ENCODE measurements around the gene SHROOM3.
"Not testable (repeated sequence)": the region's sequence is repeated elsewhere in the genome, so short reads cannot be mapped to it uniquely, and the experiment has no call there.

SHROOM3 gene

DNA sequence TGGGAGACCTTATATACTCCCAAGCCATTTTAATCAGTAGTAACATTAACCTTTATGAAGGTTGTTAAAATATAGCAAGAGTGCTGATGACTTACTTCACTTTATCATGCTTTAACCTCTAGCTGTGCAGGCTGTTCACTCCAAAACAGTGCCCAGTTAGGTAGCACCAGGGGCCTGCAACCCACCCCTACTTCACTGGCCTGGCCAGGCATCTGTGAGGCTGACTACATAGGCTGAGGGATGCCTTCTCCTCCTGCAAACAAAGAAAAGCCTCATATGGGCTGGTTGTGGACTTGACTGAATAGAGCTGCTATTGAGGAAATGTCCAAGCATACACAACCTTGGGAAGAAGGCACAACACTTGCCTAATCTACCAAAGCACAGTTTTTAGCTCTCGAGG lies 172.8 kb downstream of the SHROOM3 start:
- Histone ChIP-seq H4K20me1 (ENCODE audit: low read depth, low read length) (no peaks in the 10 kb centered on the region), H3F3A (ENCODE audit: insufficient read depth) (no peaks in the 10 kb centered on the region), H3K9me2 (replicated peaks; ENCODE audit: insufficient read depth, low read length) (no peaks in the 10 kb centered on the region), H3K36me3 (ENCODE audit: low read length) (no peaks in the 10 kb centered on the region), H3K9ac (ENCODE audit: low read length) (no peak overlapping the region), H3K79me2 (ENCODE audit: insufficient read depth, low read length) (no peaks in the 10 kb centered on the region), H3K9me3 (ENCODE audit: insufficient read depth, low read length) (no peaks in the 10 kb centered on the region), H2AFZ (ENCODE audit: low read depth, low read length, severe bottlenecking) (no peak overlapping the region), H3K4me3 (ENCODE audit: insufficient read depth, low read length, poor library complexity, severe bottlenecking) (no peak overlapping the region), H3K27ac (ENCODE audit: low read depth, low read length) (no peak overlapping the region), H3K4me2 (ENCODE audit: low read depth, low read length, poor library complexity, severe bottlenecking) (no peak overlapping the region), H3K27me3 (ENCODE audit: low read length) (no peaks in the 10 kb centered on the region)
- no peak for TF ChIP-seq CTCF (IDR thresholded peaks at IDR 0.05; ENCODE audit: insufficient read depth, low read length, poor library complexity, severe bottlenecking)
- no peak for TF ChIP-seq EZH2phosphoT487 (conservative IDR thresholded peaks at IDR 0.05; ENCODE audit: low read length)

DNA sequence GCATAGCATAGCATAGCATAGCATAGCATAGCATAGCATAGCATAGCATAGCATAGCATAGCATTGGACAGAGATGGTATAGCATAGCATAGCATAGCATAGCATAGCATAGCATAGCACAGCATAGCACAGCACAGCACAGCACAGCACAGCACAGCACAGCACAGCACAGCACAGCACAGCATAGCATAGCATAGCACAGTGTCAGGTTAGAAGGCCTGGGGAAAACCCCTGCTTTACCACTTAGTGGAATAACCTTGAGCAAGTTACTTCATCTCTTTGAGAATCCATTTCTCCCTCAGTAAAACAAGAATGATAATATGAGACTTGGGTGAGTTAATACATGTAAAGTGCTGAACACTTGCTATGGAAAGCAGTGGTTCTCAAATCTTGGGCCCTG lies 173.5 kb downstream of the SHROOM3 start:
- H3K4me3 ChIP-seq (ENCODE audit: insufficient read depth, low read length, poor library complexity, severe bottlenecking); H3K36me3 ChIP-seq (ENCODE audit: low read length); H3K4me2 ChIP-seq (ENCODE audit: low read depth, low read length, poor library complexity, severe bottlenecking); H3F3A ChIP-seq (ENCODE audit: insufficient read depth); H3K27me3 ChIP-seq (ENCODE audit: low read length); H3K9me2 ChIP-seq (replicated peaks; ENCODE audit: insufficient read depth, low read length); H3K79me2 ChIP-seq (ENCODE audit: insufficient read depth, low read length); H3K9ac ChIP-seq (ENCODE audit: low read length); H3K27ac ChIP-seq (ENCODE audit: low read depth, low read length); H4K20me1 ChIP-seq (ENCODE audit: low read depth, low read length); H2AFZ ChIP-seq (ENCODE audit: low read depth, low read length, severe bottlenecking); H3K9me3 ChIP-seq (ENCODE audit: insufficient read depth, low read length): not testable (repeated sequence)

GRCh38 chr4:76610751-76611547 lies 175.9 kb downstream of the SHROOM3 start:
- no peak overlapping the region for H3K9ac ChIP-seq (ENCODE audit: low read length)
- no peaks in the 10 kb centered on the region for H3K9me3 ChIP-seq (ENCODE audit: insufficient read depth, low read length)
- no peaks in the 10 kb centered on the region for H3K79me2 ChIP-seq (ENCODE audit: insufficient read depth, low read length)
- H2AFZ ChIP-seq (ENCODE audit: low read depth, low read length, severe bottlenecking): no peak overlapping the region
- H3K36me3 ChIP-seq (ENCODE audit: low read length): no peaks in the 10 kb centered on the region
- TF ChIP-seq EZH2phosphoT487 (conservative IDR thresholded peaks at IDR 0.05; ENCODE audit: low read length): no peak
- TF ChIP-seq CTCF (IDR thresholded peaks at IDR 0.05; ENCODE audit: insufficient read depth, low read length, poor library complexity, severe bottlenecking): no peak
- no peak overlapping the region for H3K4me3 ChIP-seq (ENCODE audit: insufficient read depth, low read length, poor library complexity, severe bottlenecking)
- no peaks in the 10 kb centered on the region for H3K27me3 ChIP-seq (ENCODE audit: low read length)
- no peak overlapping the region for H3K4me2 ChIP-seq (ENCODE audit: low read depth, low read length, poor library complexity, severe bottlenecking)
- no peaks in the 10 kb centered on the region for H4K20me1 ChIP-seq (ENCODE audit: low read depth, low read length)
- no peak overlapping the region for H3K27ac ChIP-seq (ENCODE audit: low read depth, low read length)
- H3F3A ChIP-seq (ENCODE audit: insufficient read depth): no peaks in the 10 kb centered on the region
- H3K9me2 ChIP-seq (replicated peaks; ENCODE audit: insufficient read depth, low read length): no peaks in the 10 kb centered on the region

- Histone ChIP-seq H3K4me3 (ENCODE audit: insufficient read depth, low read length, poor library complexity, severe bottlenecking) (no peak overlapping the region), H3K9ac (ENCODE audit: low read length) (no peak overlapping the region), H3K9me2 (replicated peaks; ENCODE audit: insufficient read depth, low read length) (no peaks in the 10 kb centered on the region), H3K9me3 (ENCODE audit: insufficient read depth, low read length) (no peaks in the 10 kb centered on the region), H4K20me1 (ENCODE audit: low read depth, low read length) (no peaks in the 10 kb centered on the region), H3K4me2 (ENCODE audit: low read depth, low read length, poor library complexity, severe bottlenecking) (no peak overlapping the region), H3K27ac (ENCODE audit: low read depth, low read length) (no peak overlapping the region), H3F3A (ENCODE audit: insufficient read depth) (no peaks in the 10 kb centered on the region), H3K79me2 (ENCODE audit: insufficient read depth, low read length) (no peaks in the 10 kb centered on the region), H2AFZ (ENCODE audit: low read depth, low read length, severe bottlenecking) (no peak overlapping the region), H3K27me3 (ENCODE audit: low read length) (no peaks in the 10 kb centered on the region), H3K36me3 (ENCODE audit: low read length) (no peaks in the 10 kb centered on the region)
- TF ChIP-seq EZH2phosphoT487 (conservative IDR thresholded peaks at IDR 0.05; ENCODE audit: low read length) (no peak), CTCF (IDR thresholded peaks at IDR 0.05; ENCODE audit: insufficient read depth, low read length, poor library complexity, severe bottlenecking) (no peak)
Measured at GRCh38 chr4:76611616-76612207, 176.7 kb downstream of the SHROOM3 start.
